Gastrocnemius medialis (tissue), 4 donors: ENCODE measurements around the gene NPHP1. TPM values are rescaled to one million over a fixed set of nuclear protein-coding genes. Genes with fewer than 3 reads are reported as not detected.

ENCODE experiments used
- ATAC-seq, 2 donors: fragments of 150-250 bp; one replicate each; pipeline ENCODE4 v1.9.1; 2016
- DNase-seq, 2 donors: peaks; one replicate each; pipeline ENCODE4 v3.0.0-alpha.2; 2019
- H3K27ac ChIP-seq, 4 donors: fragments of 200-600 bp; sonication (generic); 1 replicate in 1 of 4; 2 replicates in 3 of 4; pipeline ENCODE4 v1.5.1; 2016 to 2018; ENCODE audit warnings: mild to moderate bottlenecking in 2 of 4, moderate library complexity in 1 of 4
- H3K27me3 ChIP-seq, 3 donors: fragments of 200-600 bp; sonication (generic) in 2 of 3; 1 replicate in 1 of 3; 2 replicates in 2 of 3; pipeline versions ENCODE4 v1.5.1 to v1.6.0; 2016 to 2019; ENCODE audit warnings: mild to moderate bottlenecking in 1 of 3, moderate library complexity in 1 of 3
- H3K36me3 ChIP-seq, 2 donors: fragments of 200-600 bp; sonication (generic) in 1 of 2; one replicate each; pipeline ENCODE4 v1.5.1; 2017 to 2018
- H3K4me1 ChIP-seq, 2 donors: fragments of 200-600 bp; sonication (generic) in 1 of 2; one replicate each; pipeline ENCODE4 v1.5.1; 2016 to 2017; ENCODE audit warnings: mild to moderate bottlenecking in 2 of 2
- H3K4me3 ChIP-seq, 4 donors: fragments of 200-600 bp; sonication (generic) in 3 of 4; 1 replicate in 1 of 4; 2 replicates in 3 of 4; pipeline ENCODE4 v1.5.1; 2016 to 2019; ENCODE audit warnings: mild to moderate bottlenecking in 2 of 4
- H3K9me3 ChIP-seq, 3 donors: fragments of 200-600 bp; sonication (generic) in 2 of 3; 1 replicate in 1 of 3; 2 replicates in 2 of 3; pipeline ENCODE4 v1.5.1; 2016 to 2019
- CTCF ChIP-seq, 5 experiments: fragments of 450-650 bp in 3 of 5; fragments of 200-600 bp in 2 of 5; sonication (generic) in 2 of 5; IDR thresholded peaks in 4 of 5; conservative IDR thresholded peaks in 1 of 5; 1 replicate in 4 of 5; 2 replicates in 1 of 5; pipeline ENCODE4 v1.5.1; 2016 to 2019; ENCODE audit warnings: antibody characterized with exemption in 5 of 5, mild to moderate bottlenecking in 3 of 5, moderate library complexity in 3 of 5
- POLR2A ChIP-seq, 2 donors: fragments of 450-650 bp; IDR thresholded peaks; one replicate each; pipeline ENCODE4 v1.6.1; 2017; ENCODE audit warnings: antibody characterized with exemption in 2 of 2, mild to moderate bottlenecking in 2 of 2, moderate library complexity in 2 of 2
- in situ Hi-C, 4 donors: fragments of 200-750 bp; cut with MboI; loops; one replicate each; pipeline versions ENCODE4 v1.15.0 to v1.8.0; 2017; ENCODE audit warnings: low sequenced_read_pairs in 4 of 4
- intact Hi-C: fragments of 100-400 bp; cut with DNase I; formaldehyde crosslinking; loops from one replicate; pipeline ENCODE4 v1.15.1; 2023; ENCODE audit warnings: low total_unique reads
- total RNA-seq, 4 donors: library from RNA; depleted of rRNA; stranded (reverse); fragments of >200 nt; gene quantifications; one replicate each; pipeline versions ENCODE4 v1.1.0 to v1.2.3, GENCODE V29; 2016

Gene NPHP1
- total RNA-seq, 4 donors from 2014 or later = 3.8 to 10.3 (median 4.6) TPM

GRCh38 chr2:110126906-110127305, 77.9 kb downstream of the NPHP1 start:
- Histone ChIP-seq H3K4me1 (no peaks in the 10 kb centered on the region), H3K27me3 (no peaks in the 10 kb centered on the region), H3K4me3 (no peak overlapping the region), H3K36me3 (peaks cover 0 to 81% of the 10 kb centered on the region in 2 donors), H3K9me3 (no peaks in the 10 kb centered on the region), H3K27ac (no peak overlapping the region)
- no peak for TF ChIP-seq CTCF (IDR thresholded peaks at IDR 0.05 in 4 of 5, conservative IDR thresholded peaks at IDR 0.05 in 1 of 5)
- TF ChIP-seq POLR2A (IDR thresholded peaks at IDR 0.05) = no peak
- ATAC-seq (no peak), DNase-seq (no peak)
- intact Hi-C loops (no loop called here), in situ Hi-C loops (no loop called here)

- Histone ChIP-seq H3K27ac (no peak overlapping the region), H3K4me1 (no peaks in the 10 kb centered on the region), H3K36me3 (peaks cover 0 to 74% of the 10 kb centered on the region in 2 donors), H3K27me3 (no peaks in the 10 kb centered on the region), H3K9me3 (no peaks in the 10 kb centered on the region), H3K4me3 (no peak overlapping the region)
- ATAC-seq = no peak
- TF ChIP-seq POLR2A (IDR thresholded peaks at IDR 0.05) (no peak), CTCF (IDR thresholded peaks at IDR 0.05 in 4 of 5, conservative IDR thresholded peaks at IDR 0.05 in 1 of 5) (no peak)
- DNase-seq = no peak
- in situ Hi-C loops = no loop called here
- intact Hi-C loops = no loop called here
Observed at GRCh38 chr2:110126086-110126773, 78.6 kb downstream of the NPHP1 start.

- in situ Hi-C loops (no loop called here), intact Hi-C loops (no loop called here)
- ATAC-seq = no peak
- no peak for TF ChIP-seq POLR2A (IDR thresholded peaks at IDR 0.05)
- TF ChIP-seq CTCF (IDR thresholded peaks at IDR 0.05 in 4 of 5, conservative IDR thresholded peaks at IDR 0.05 in 1 of 5) = no peak
- Histone ChIP-seq H3K4me3 (no peak overlapping the region), H3K27me3 (no peaks in the 10 kb centered on the region), H3K9me3 (no peaks in the 10 kb centered on the region), H3K4me1 (peaks cover 0 to 8% of the 10 kb centered on the region in 2 donors), H3K36me3 (peaks cover 0 to 63% of the 10 kb centered on the region in 2 donors), H3K27ac (no peak overlapping the region)
- DNase-seq = no peak
Observed at GRCh38 chr2:110124939-110125691, 79.7 kb downstream of the NPHP1 start.

DNA sequence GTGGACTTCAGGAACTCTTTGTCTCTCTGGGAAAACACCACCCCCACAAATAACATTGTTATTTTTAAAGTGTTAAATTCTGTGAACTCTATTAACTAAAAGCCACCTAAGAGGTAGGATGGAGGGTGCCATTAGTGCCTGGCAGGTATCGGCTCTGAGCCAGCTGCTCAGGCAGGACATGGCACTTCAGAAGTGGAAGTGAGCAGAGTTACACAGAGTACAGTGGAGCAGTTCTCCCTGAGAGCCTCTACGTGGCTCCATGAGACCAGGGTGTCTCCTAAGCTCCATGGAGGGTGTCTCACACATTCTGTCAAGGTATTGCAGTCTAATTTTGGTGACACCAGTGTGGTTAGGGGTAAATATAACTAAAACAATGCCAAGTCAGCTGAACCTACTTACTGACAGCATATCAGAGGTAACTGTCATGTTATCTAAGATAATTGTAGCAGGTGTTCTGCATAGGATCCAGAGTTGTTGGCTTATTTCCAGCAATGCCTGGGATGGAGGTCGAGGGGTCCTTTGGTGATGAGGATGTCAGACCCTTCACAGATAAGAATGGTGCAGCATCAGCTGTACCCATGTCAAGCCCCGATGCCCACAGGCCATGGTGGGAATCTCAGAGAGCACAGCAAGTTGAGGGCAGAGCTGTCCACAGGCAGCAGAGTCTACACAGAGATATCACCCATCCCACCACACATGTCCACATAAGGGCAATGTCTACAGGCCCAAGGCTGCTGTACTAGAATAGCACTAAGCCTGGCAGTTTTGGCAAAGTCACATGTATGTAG, 80.6 kb downstream of the NPHP1 start:
- Histone ChIP-seq H3K27me3 (no peaks in the 10 kb centered on the region), H3K4me1 (peaks cover 0 to 9% of the 10 kb centered on the region in 2 donors), H3K36me3 (peaks cover 0 to 55% of the 10 kb centered on the region in 2 donors), H3K9me3 (no peaks in the 10 kb centered on the region), H3K4me3 (no peak overlapping the region), H3K27ac (no peak overlapping the region)
- in situ Hi-C loops = no loop called here
- TF ChIP-seq CTCF (IDR thresholded peaks at IDR 0.05 in 4 of 5, conservative IDR thresholded peaks at IDR 0.05 in 1 of 5) (no peak), POLR2A (IDR thresholded peaks at IDR 0.05) (no peak)
- ATAC-seq = no peak
- intact Hi-C loops = no loop called here
- no peak for DNase-seq
